Right lobe of liver (tissue), 6 donors: ENCODE measurements around the gene DCXR. TPM values are rescaled to one million over a fixed set of nuclear protein-coding genes. Genes with fewer than 3 reads are reported as not detected.
A peak's percentile ranks its signal among the peaks of the same experiment; 100 is the strongest.

Experiments
- ATAC-seq, 4 donors: fragments of 200-7000 bp; cut with Tn5 transposase; one replicate each; pipeline ENCODE4 v1.9.1; 2020; ENCODE audit warnings: mild to moderate bottlenecking in 4 of 4, moderate library complexity in 4 of 4
- DNase-seq, 3 donors: peaks; one replicate each; pipeline ENCODE4 v3.0.0-alpha.2; 2020
- H3K27ac ChIP-seq, 3 donors: fragments of 200-600 bp; one replicate each; pipeline ENCODE4 v1.8.0; 2022
- H3K27me3 ChIP-seq, 2 donors: fragments of 200-600 bp; one replicate each; pipeline ENCODE4 v1.8.0; 2022
- H3K36me3 ChIP-seq, 4 donors: fragments of 200-600 bp; sonication (generic) in 1 of 4; one replicate each; pipeline versions ENCODE4 v1.5.1 to v1.8.0; 2017 to 2022; ENCODE audit warnings: control low read depth in 1 of 4
- H3K4me1 ChIP-seq, 4 donors: fragments of 200-600 bp; sonication (generic) in 1 of 4; one replicate each; pipeline versions ENCODE4 v1.5.1 to v1.8.0; 2017 to 2022; ENCODE audit warnings: control low read depth in 1 of 4
- H3K4me3 ChIP-seq, 3 donors: fragments of 200-600 bp; one replicate each; pipeline ENCODE4 v1.8.0; 2022
- H3K9me3 ChIP-seq, 4 donors: fragments of 200-600 bp; sonication (generic) in 1 of 4; one replicate each; pipeline versions ENCODE4 v1.5.1 to v1.8.0; 2017 to 2022; ENCODE audit warnings: control low read depth in 1 of 4
- CTCF ChIP-seq, 4 donors: fragments of 200-600 bp in 3 of 4; fragments of 450-650 bp in 1 of 4; IDR thresholded peaks; one replicate each; pipeline versions ENCODE4 v1.5.1 to v1.8.0; 2016 to 2022; ENCODE audit warnings: antibody characterized with exemption in 4 of 4, mild to moderate bottlenecking in 2 of 4
- POLR2A ChIP-seq: fragments of 450-650 bp; IDR thresholded peaks from one replicate; pipeline ENCODE4 v1.6.1; 2017; ENCODE audit warnings: antibody characterized with exemption, mild to moderate bottlenecking
- WGBS: methylation state at CpG from one replicate; pipeline ENCODE4 v1.1.6; 2018; ENCODE audit warnings: low coverage, low lambda C conversion rate; ENCODE audit not compliant: insufficient coverage; ENCODE audit errors: missing lambda C conversion rate; 5-methylcytosine and 5-hydroxymethylcytosine counted together
- intact Hi-C, 2 donors: fragments of 100-400 bp; cut with DNase I; formaldehyde crosslinking; loops; one replicate each; pipeline versions ENCODE4 v1.11.2 to v1.14.1; 2022
- total RNA-seq, 6 experiments: library from RNA; depleted of rRNA in 2 of 6; stranded (reverse); fragments of >200 nt in 2 of 6; fragmentation: NEBNext Ultra II Directional in 3 of 6; extraction: Animal tissue kit (Norgen Biotek cat#: 25700) in 3 of 6; gene quantifications; one replicate each; pipeline versions ENCODE4 v1.1.0 to v1.2.4, GENCODE V29; 2016 to 2023
- donor health status: DM: no; HTN: yes; CAD: no.
- donor health status: DM: no; HTN: no; CAD: no.
- donor health status: DM: no; HTN: no; CAD: no.
- donor health status: DM: no; HTN: yes; CAD: no.
- donor health status: DM: no; HTN: yes; CAD: no.

Gene DCXR
- total RNA-seq, 6 experiments from 2014 or later: 389 to 1,607 (median 735) TPM

DNA sequence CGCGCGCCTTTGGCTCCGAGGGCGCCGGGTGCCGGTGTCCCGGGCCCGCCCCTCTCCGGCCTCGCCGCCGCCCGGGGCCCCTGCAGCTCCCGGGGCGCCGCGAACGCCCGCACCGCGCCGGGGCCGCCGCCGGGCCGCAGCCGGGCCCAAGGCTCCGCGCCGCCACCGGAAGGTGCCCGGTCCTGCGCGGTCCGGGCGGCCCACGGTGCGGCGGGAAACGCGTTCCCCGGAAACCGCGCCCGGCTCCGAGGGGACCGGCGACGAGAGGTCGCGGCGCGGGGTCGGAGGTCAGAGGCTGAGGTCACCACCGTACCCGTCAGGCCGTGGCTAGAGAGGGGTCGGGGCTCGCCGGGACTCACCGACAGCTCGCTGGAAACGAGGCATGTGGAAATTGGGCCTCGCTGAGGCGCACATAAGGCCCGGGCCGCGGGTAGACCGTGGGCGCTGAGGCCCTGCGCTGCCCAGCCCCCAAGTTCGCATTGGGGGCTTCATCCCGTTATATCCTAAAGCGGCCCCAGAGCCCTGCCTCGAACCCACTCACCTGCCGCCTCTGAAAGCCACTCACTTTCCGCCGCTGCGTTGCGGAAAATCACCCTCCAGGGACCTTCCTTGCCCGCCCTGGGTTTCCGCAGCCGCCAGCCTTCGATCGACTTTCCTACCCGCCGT, 28.3 kb upstream of the DCXR start, which contains the start of gene DUS1L:
TSS of gene DUS1L (minus strand) at position 167 of the 666 bp plus-strand sequence. CDS start 745 bp downstream, outside the sequence.
- Histone ChIP-seq H3K27me3 (no peaks in the 10 kb centered on the region), H3K9me3 (no peaks in the 10 kb centered on the region), H3K4me3 (peak within 1 kb of the TSS; percentile 76 to 89 (median 87)), H3K36me3 (peaks cover 0 to 21% (median 4%) of the 10 kb centered on the region in 4 donors), H3K27ac (peak within 1 kb of the TSS; percentile 66 to 77 (median 70)), H3K4me1 (peaks cover 0 to 17% (median 6%) of the 10 kb centered on the region in 4 donors)
- WGBS: 18% methylated on average over 27 of the region's 88 CpGs
- intact Hi-C loops: no loop called here
- TF ChIP-seq POLR2A (peak; percentile 42), CTCF (IDR thresholded peaks at IDR 0.05) (no peak)
- DNase-seq (peak in 2 of 3 donors; percentile 64 to 74), ATAC-seq (peak; percentile 69 to 83 (median 80))

DNA sequence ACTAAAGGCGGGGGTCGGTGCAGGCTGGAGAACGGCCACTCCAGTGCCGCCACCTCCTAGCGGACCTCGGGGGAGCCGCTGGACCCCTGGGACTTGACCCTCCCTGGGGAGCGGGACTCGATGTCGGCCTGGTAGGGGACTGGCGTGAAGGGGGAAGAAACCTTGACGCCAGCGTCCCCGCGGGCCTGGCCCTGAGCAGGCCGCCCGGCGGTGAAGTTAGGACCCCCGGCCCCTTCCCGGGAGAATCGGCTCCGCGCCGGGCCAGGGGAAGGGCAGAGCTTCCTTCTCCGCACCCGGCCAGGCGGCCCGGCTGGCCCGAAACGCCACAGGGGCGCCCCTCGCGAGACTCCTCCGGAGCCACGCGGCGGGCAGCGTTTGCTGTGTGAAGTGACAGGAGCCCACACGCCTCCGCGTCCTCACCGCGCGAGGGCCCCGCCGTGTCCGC, 27.7 kb upstream of the DCXR start:
- no peak for DNase-seq
- Histone ChIP-seq H3K27me3 (no peaks in the 10 kb centered on the region), H3K36me3 (peaks cover 0 to 27% (median 4%) of the 10 kb centered on the region in 4 donors), H3K9me3 (no peaks in the 10 kb centered on the region), H3K4me1 (peaks cover 0 to 17% (median 6%) of the 10 kb centered on the region in 4 donors), H3K4me3 (peak overlapping the region; percentile 76 to 89 (median 87)), H3K27ac (peak overlapping the region in 2 of 3 donors; percentile 66)
- WGBS: no CpG with 5 or more reads among the region's 47 CpGs
- intact Hi-C loops: no loop called here
- TF ChIP-seq POLR2A (no peak), CTCF (IDR thresholded peaks at IDR 0.05) (no peak)
- peak in 1 of 4 donors; percentile 1 for ATAC-seq

GRCh38 chr17:82064433-82065192, 27.1 kb upstream of the DCXR start:
- TF ChIP-seq CTCF (IDR thresholded peaks at IDR 0.05) (no peak), POLR2A (no peak)
- DNase-seq: no peak
- Histone ChIP-seq H3K27me3 (no peaks in the 10 kb centered on the region), H3K36me3 (peaks cover 0 to 28% (median 4%) of the 10 kb centered on the region in 4 donors), H3K4me1 (peaks cover 0 to 17% (median 6%) of the 10 kb centered on the region in 4 donors), H3K9me3 (no peaks in the 10 kb centered on the region), H3K27ac (peak overlapping the region in 2 of 3 donors; percentile 66), H3K4me3 (peak overlapping the region; percentile 76 to 89 (median 87))
- WGBS: no CpG with 5 or more reads among the region's 36 CpGs
- ATAC-seq: peak; percentile 50 to 61 (median 58)
- intact Hi-C loops: no loop called here

DNA sequence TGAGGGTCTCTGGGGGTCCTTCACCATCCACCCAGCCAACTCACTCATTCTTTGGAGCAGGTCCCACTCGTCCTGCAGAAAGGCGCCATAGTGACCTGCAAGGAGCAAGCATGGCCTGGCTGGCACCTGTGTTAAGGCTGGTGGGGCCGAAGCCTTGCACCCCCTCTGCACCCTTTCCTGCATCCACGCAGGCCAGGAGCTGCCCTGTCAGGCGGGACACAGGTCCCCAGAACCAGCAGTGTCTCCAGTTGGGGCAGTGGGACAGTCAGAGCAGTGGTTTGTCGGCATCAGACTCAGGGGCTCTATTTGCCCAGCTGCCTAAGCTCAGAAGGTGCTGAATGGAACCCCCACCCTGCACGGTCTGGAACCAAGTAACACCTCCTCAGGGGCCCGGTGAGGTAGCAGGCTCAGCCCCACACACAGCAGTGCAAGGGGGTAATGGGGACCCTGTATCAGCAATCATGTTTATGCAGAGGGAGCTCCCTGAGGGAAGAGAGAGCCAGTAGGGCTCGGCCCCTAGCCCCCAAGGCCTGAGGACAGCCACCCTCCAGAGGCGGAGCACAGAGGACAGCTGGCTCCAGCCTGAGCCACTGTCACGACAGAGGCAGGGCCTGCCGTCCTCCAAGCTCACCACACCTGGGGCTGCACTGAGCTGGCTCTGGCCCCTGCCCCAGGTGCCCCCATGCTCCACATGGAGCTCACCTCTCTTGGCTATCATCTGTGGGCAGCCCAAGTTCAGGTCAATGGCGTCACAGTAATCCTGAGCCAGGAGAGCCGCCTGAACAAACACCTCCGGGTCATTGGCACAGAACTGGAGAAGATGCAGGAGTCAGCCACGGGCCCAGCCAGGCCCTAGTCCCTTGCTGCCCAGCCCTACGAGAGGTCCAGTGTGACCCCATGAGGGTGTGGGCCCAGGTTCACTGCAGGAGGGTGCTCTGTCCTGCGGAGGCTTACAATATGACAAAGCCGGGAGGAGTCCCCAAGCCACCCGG, 26.2 kb upstream of the DCXR start:
- Histone ChIP-seq H3K4me3 (peak overlapping the region; percentile 76 to 89 (median 87)), H3K4me1 (peaks cover 0 to 17% (median 6%) of the 10 kb centered on the region in 4 donors), H3K36me3 (peaks cover 0 to 34% (median 4%) of the 10 kb centered on the region in 4 donors), H3K9me3 (no peaks in the 10 kb centered on the region), H3K27me3 (no peaks in the 10 kb centered on the region), H3K27ac (peak overlapping the region in 1 of 3 donors; percentile 66)
- no CpG with 5 or more reads among the region's 20 CpGs for WGBS
- intact Hi-C loops: no loop called here
- no peak for TF ChIP-seq CTCF (IDR thresholded peaks at IDR 0.05)
- TF ChIP-seq POLR2A: no peak
- peak; percentile 51 to 78 (median 59) for ATAC-seq
- DNase-seq: peak in 2 of 3 donors; percentile 79 to 82
